HG03571 (cell line): Measurements from ENCODE around the gene ATP5PB.
A peak's percentile ranks its signal among the peaks of the same experiment; 100 is the strongest.

Experiments used
- ATAC-seq: cut with Tn5 transposase; IDR thresholded peaks from one replicate; pipeline ENCODE4 v1.9.1; 2021; ENCODE audit not compliant: unreplicated experiment

ATP5PB gene

GRCh38 chr1:111474521-111474920 lies 25.3 kb downstream of the ATP5PB start:
- no peak for ATAC-seq

GRCh38 chr1:111475701-111476100 lies 26.4 kb downstream of the ATP5PB start:
- ATAC-seq = no peak

GRCh38 chr1:111476214-111476613 lies 26.9 kb downstream of the ATP5PB start:
- no peak for ATAC-seq

GRCh38 chr1:111476761-111477309 lies 27.6 kb downstream of the ATP5PB start:
- ATAC-seq = peak; percentile 70

GRCh38 chr1:111480674-111481073 lies 31.4 kb downstream of the ATP5PB start:
- ATAC-seq = no peak

- ATAC-seq = no peak
Observed at GRCh38 chr1:111481387-111482221, 32.3 kb downstream of the ATP5PB start.

- ATAC-seq = no peak
Observed at GRCh38 chr1:111483166-111483565, 33.9 kb downstream of the ATP5PB start.

- no peak for ATAC-seq
Observed at GRCh38 chr1:111483876-111484275, 34.6 kb downstream of the ATP5PB start.

- no peak for ATAC-seq
Observed at GRCh38 chr1:111484391-111485026, 35.2 kb downstream of the ATP5PB start.

- no peak for ATAC-seq
Observed at GRCh38 chr1:111486431-111486830, 37.2 kb downstream of the ATP5PB start.

- ATAC-seq = no peak
Observed at GRCh38 chr1:111487133-111487532, 37.9 kb downstream of the ATP5PB start.

GRCh38 chr1:111488669-111489068 lies 39.4 kb downstream of the ATP5PB start:
- no peak for ATAC-seq

GRCh38 chr1:111489604-111490003 lies 40.3 kb downstream of the ATP5PB start:
- ATAC-seq = no peak

GRCh38 chr1:111490220-111490619 lies 41.0 kb downstream of the ATP5PB start:
- ATAC-seq = no peak

- ATAC-seq = no peak
Observed at GRCh38 chr1:111491070-111491469, 41.8 kb downstream of the ATP5PB start.

GRCh38 chr1:111496398-111496797 lies 47.1 kb downstream of the ATP5PB start:
- no peak for ATAC-seq

- no peak for ATAC-seq
Observed at GRCh38 chr1:111497592-111497991, 48.3 kb downstream of the ATP5PB start.

GRCh38 chr1:111499026-111499785 lies 49.9 kb downstream of the ATP5PB start:
- ATAC-seq = no peak

GRCh38 chr1:111501645-111502044 lies 52.4 kb downstream of the ATP5PB start:
- no peak for ATAC-seq

GRCh38 chr1:111503585-111504060 lies 54.4 kb downstream of the ATP5PB start, which contains the start of the genes ADORA3 and TMIGD3:
Gene ADORA3 (minus strand): TSS chr1:111503633. CDS start chr1:111503354, 279 bp downstream.
Gene TMIGD3 (minus strand): TSS chr1:111503633. CDS start chr1:111503354, 279 bp downstream.
- no peak for ATAC-seq

GRCh38 chr1:111504097-111504496 lies 54.8 kb downstream of the ATP5PB start:
- ATAC-seq = no peak
